HG03575 (cell line): ENCODE data around the gene QPRT.
"Not testable (repeated sequence)": the region's sequence is repeated elsewhere in the genome, so short reads cannot be mapped to it uniquely, and the experiment has no call there.

Experiments
- ATAC-seq: cut with Tn5 transposase; IDR thresholded peaks from one replicate; pipeline ENCODE4 v1.9.1; 2021; ENCODE audit not compliant: unreplicated experiment, insufficient number of reproducible peaks, low FRiP score; ENCODE audit errors: extremely low read depth

The QPRT gene

GRCh38 chr16:29737713-29738112 is 58.7 kb downstream of the QPRT start:
- no peak for ATAC-seq

- ATAC-seq, result no peak
Observed at GRCh38 chr16:29738514-29738913, 59.5 kb downstream of the QPRT start.

DNA sequence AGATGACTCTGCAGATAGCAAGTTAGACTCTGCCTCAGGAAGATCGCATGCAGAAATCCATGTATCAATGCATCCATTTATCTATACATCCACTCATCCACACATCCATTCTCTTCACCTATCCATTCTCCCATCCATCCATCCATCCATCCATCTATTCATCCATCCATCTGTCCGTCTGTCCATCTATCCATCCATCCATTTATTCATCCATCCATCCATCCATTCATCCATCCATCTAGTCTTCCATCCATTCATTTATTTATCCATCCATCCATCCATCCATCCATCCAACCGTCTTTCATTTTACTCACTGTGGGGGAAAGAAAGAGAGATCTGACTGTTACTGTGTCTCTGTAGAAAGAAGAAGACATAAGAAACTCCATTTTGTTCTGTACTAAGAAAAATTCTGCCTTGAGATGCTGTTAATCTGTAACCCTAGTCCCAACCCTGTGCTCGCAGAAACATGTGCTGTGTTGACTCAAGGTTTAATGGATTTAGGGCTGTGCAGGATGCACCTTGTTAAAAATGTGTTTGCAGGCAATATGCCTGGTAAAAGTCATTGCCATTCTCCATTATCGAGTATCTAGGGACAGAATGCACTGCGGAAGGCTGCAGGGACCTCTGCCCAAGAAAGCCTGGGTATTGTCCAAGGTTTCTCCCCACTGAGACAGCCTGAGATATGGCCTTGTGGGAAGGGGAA is 61.1 kb downstream of the QPRT start:
- ATAC-seq, result not testable (repeated sequence)

DNA sequence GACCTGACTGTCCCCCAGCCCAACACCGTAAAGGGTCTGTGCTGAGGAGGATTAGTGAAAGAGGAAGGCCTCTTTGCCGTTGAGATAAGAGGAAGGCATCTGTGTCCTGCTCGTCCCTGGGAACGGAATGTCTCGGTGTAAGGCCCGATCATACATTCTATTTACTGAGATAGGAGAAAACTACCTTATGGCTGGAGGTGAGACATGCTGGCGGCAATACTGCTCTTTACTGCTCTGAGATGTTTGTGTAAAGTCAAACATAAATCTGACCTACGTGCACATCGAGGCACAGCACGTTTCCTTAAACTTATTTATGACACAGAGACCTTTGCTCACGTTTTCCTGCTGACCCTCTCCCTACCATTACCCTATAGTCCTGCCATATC is 61.6 kb downstream of the QPRT start:
- not testable (repeated sequence) for ATAC-seq

DNA sequence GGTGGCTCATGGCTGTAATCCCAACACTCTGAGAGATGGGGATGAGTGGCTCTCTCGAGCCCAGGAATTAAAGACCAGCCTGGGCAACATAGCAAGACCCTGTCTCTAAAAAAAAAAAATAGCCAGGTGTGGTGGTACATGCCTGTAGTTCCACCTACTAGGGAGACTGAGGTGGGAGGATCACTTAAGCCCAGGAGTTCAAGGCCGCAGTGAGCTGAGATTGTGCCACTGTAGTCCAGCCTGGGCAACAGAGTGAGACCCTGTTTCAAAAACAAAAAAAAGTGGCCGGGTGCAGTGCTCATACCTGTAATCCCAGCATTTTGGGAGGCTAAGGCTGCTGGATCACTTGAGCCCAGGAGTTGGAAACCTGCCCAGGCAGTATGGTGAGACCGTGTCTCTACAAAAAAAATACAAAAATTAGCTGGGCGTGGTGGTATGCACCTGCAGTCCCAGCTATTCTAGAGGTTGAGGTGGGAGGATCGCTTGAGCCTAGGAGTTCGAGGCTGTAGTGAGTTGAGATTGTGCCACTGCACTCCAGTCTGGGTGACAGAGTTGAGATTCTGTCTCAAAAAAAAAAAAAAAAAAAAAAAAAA is 63.8 kb downstream of the QPRT start:
- ATAC-seq, result no peak

- no peak for ATAC-seq
Observed at GRCh38 chr16:29743475-29743826, 64.5 kb downstream of the QPRT start.

- no peak for ATAC-seq
Observed at GRCh38 chr16:29743827-29744531, 65.0 kb downstream of the QPRT start.

GRCh38 chr16:29744541-29745101 is 65.6 kb downstream of the QPRT start:
- no peak for ATAC-seq

- no peak for ATAC-seq
Observed at GRCh38 chr16:29745121-29745852, 66.3 kb downstream of the QPRT start.

DNA sequence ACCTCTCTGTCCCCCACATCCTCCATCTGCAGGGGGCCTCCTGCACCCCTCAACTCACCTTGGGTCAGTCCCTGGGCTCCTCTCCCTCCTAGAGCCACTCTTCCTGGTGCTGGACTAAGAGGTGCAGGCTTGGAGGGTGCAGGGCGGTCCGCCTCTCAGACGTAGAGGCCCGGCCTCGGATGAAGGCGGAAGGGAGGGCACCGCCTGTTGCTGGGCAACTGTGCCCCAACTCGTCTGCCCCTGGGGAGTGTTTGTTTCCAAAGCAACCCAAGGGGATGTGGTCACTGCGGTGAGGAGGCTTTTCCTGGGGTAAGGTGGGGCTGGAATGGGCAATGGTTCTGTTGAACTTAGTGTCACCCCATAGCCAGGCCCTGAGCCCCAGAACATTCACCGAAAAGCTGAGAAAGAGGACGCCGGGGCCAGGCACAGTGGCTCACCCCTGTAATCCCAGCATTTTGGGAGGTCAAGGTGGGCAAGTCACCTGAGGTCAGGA is 66.9 kb downstream of the QPRT start, which contains the start of gene C16orf54:
C16orf54 (minus strand) TSS at position 138 of the 493 bp plus-strand sequence. CDS start 1,039 bp downstream, outside the sequence.
- no peak for ATAC-seq

DNA sequence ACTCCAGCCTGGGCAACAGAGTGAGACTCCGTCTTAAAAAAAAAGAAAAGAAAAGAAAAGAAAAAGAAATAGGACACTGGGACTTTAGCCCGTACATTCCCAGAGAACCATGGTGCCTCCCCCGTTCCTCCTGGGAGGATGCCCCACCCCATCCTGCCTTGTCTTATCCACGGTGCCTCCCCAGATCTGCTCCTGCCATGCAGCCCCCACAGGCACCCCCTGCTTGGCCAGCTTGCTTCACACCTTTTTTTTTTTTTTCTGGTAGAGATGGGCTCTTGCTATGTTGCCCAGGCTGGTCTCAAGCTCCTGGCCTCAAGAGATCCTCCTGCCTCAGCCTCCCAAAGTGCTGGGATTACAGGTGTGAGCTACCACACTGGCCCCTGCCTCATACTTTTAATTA is 67.5 kb downstream of the QPRT start:
- not testable (repeated sequence) for ATAC-seq
